ENCODE measurements around the gene BTC.
"Not testable (repeated sequence)": the region's sequence is repeated elsewhere in the genome, so short reads cannot be mapped to it uniquely, and the experiment has no call there.

Gene BTC

GRCh38 chr4:74794382-74795010 lies at the start of gene BTC:
TSS of gene BTC (minus strand) at chr4:74794523. CDS start at chr4:74794325, 198 bp downstream.
- no peak for ATAC-seq

- ATAC-seq, result no peak
Observed at GRCh38 chr4:74840936-74841509, 46.7 kb upstream of the BTC start.

- no peak for ATAC-seq
Observed at GRCh38 chr4:74838746-74839370, 44.5 kb upstream of the BTC start.

DNA sequence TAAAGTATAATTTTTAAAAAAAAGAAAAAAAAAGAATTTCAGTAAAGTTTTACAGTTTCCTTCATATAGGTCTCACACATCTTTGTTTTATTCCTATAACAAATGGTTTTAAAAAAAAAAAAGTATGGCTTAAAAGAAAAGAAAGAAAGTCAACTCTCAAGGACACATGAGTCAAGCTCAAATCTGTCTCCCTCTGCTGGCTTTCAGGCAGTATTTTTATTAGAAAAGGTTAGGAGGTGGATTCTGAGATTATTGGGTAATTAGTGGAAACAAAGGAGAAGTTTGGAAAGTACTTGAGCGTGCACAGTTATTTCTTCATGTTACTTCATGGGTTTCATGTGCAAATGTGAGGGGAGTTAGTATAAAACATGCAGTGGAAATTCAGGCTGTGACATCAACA lies 36.6 kb upstream of the BTC start:
- no peak for ATAC-seq

- no peak for ATAC-seq
Observed at GRCh38 chr4:74823194-74823593, 28.9 kb upstream of the BTC start.

- no peak for ATAC-seq
Observed at GRCh38 chr4:74822603-74823002, 28.3 kb upstream of the BTC start.

DNA sequence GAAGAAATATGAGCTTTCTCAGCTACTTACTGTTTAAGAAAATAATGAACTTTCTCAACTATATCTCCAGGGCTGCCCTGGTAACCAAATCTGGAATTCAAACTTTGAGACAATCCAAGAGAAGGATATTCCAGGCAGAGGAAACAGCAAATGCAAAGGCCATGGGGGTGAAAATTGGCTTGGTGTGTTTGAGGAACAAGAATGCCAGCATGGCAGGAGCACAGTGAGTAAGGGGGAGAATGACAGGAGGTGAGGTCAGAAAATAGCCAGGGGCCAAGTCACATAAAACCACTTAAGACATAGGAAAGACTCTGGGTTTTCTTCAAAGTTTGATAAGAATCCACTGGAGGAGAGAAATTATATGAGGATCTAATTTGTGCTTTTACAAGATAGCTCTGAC lies 27.2 kb upstream of the BTC start:
- no peak for ATAC-seq

GRCh38 chr4:74814052-74814451 lies 19.7 kb upstream of the BTC start:
- no peak for ATAC-seq

- ATAC-seq, result not testable (repeated sequence)
Observed at GRCh38 chr4:74812056-74812455, 17.7 kb upstream of the BTC start.

DNA sequence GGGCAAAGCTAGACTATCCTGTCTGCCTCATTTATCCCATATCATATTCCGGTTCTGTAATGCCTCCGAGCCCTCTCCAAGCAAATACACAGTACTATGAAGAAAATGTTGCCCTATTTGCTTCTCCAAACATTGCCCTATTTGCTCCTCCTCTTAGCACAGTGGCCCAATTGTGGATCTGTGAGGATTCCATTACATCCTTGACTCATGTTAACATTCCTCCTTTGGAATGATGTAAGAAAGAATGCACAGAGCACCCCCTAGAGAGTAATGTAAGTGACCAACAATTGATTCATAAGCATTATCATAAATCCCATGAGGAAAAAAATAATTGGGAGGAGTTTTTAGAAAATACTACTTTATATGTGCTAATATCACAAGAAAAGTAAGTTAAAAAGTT lies 11.3 kb upstream of the BTC start:
- no peak for ATAC-seq

- ATAC-seq, result no peak
Observed at GRCh38 chr4:74800310-74800709, 6.0 kb upstream of the BTC start.

DNA sequence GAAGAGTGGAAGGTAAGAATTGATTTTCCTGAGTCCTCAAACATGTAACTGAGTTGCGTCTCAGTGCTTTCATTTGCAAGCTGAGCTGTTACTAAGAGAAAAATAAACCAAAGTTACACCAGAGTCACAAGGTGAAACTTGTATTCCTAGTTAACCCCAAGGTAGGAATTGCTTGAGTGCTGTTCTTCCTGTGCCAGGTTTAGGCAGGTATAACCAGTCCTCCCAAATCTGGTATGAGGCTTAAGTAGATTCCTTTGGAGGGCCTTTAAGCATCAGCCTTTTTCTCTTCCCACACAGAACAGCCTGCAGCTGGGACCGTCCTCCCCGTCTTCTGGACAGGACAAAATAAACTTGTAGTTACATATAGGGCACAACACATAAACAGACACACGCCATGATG lies 2.3 kb upstream of the BTC start:
- no peak for ATAC-seq

DNA sequence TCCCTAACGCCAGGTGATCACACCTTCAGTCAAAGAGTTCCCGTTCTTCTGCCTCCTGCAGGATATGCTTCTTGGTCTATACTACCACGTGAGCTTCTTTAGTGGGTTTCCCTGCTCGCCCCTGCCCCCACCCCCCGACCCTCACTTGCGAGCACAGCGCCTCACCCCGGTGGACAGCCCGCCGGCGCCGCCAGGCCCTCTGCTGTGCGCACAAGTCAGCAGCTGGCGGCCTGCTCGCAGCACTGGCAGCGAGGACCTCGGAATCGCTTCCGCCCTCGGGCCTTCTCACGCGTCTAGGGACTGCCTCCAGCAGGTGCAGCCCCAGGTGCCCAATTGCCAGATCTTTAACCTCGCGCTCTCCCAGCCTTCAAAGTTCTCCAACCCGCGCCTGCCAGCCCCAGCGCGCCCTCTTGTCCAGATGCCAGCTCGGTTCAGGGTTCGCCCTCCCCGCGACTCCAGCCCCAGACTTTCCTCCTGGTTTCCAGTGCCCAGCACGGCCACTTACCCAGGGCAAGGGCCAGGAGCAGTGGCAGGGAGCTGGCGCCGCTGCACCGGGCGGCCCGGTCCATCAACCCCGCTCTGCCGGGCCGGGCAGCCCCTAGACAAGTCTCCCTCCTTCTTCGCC lies 454 bp downstream of the BTC start:
- no peak for ATAC-seq

DNA sequence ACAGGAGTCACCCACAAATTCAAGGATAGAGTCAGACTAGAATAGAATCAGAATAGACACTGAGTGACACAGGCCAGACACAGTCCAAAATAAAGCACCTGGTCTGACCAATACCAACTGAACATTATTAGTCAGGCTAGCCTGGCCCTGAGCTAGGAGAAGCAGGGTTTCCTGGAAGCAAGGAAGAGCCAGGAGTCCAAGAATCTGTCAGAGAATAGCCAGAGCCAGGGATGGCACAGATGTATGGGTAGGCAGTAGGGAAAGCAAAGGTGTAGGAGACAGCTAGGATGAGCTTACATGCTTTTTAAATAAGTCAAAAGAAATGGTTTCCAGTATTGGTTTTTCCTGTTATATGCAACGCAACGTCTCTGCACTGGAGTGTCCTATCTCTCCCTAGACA lies 3.7 kb downstream of the BTC start:
- no peak for ATAC-seq

DNA sequence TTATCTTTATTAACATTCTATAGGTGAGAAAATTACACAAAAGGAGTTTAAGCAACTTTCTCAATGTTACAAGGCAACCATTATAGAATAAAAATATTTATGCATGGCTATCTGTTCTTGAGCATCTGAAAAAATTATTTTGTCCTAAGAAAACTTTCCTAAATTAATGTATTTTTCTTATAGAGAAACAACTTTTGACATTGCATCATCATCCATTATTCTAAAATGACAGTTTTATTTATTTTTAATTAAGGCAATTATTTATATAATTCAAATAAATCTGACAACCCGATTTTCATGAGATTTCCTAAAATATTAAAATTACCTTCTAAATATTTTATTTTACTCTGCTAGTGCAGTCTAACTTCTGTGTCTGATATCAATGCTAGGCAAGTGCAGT lies 4.8 kb downstream of the BTC start:
- no peak for ATAC-seq

- ATAC-seq, result no peak
Observed at GRCh38 chr4:74777531-74777930, 16.8 kb downstream of the BTC start.

- no peak for ATAC-seq
Observed at GRCh38 chr4:74772783-74773182, 21.5 kb downstream of the BTC start.

- ATAC-seq, result no peak
Observed at GRCh38 chr4:74772106-74772505, 22.2 kb downstream of the BTC start.

DNA sequence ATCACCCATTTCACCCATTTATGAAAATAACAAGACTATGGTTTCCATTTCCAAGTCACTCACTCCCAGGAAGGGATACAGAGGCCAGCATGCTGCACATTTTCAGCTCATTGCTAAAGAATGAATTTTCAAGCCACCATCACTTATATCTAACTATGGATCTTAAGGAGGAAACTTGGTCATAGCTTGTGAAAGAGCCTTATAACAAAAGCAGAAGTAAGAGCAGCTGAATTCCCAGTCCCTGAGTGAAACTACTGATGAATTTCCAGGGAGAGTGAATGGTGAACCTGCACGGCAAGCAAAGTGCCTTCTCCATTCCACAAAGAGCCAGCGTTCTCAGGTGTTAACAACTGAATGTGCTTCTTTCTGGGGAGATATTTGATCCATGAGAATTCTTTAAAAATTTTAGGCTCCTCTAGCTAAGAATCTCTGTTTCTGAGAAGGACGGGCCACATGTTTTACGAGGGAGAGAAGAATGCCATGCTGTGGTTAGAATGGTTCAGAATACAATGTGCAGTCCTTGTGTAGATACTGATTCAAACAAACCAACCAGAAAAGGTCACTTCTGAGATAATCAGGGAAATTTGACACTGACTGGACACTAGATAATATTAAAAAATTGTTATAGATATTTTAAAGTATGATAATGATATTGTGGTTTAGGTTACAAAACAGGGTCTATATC lies 24.0 kb downstream of the BTC start:
- ATAC-seq, result no peak

DNA sequence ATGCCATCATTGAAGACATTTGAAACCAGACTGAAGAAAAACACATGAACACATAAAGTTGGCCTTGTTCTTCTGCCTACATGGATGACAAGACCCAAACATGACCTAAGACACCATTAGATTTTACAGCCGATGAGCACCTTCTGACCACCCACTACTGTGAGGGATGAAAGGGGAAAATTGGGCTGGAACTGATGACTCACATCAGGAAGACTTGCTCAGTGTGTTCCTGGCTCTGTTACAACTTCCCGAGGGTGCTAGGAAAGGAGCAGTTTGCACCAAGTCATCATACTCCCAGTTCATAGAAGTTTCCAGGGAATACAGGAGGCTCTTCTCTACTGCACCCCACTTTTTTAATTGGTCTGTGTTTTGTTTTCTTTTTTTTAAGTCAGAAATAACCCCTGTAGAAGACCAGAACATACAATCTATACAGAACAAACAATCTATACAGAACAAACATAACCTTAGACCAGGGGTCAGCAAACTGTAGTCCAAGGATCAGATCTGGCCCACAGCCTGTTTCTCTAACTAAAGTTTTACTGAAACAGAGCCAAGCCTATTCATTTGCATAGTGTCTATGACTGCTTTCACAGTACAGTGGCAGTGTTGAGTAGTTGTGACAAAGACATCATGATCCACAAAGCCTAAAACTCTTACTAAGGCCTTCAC lies 25.3 kb downstream of the BTC start:
- no peak for ATAC-seq

DNA sequence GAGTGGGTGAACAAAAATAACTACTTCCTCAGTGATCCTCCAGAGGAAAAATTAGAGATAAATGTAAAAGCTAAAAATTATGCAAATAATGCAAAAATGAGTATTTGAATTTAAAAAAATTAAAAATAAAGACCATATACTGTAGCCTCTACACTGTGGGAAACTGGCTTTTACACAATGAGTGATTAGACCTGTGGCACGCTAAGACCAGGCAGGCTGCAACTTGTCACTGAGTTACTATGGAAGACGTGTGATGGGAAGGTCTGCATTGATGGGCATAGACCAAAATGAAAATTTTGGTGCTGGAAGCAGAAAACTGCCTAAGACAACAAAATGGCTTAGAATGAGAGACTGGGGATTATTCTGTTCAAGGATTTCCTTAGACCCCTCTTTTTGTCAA lies 30.2 kb downstream of the BTC start:
- ATAC-seq, result no peak

- ATAC-seq, result no peak
Observed at GRCh38 chr4:74758551-74759145, 35.7 kb downstream of the BTC start.

GRCh38 chr4:74757136-74757535 lies 37.2 kb downstream of the BTC start:
- ATAC-seq, result no peak
